Kidney tubule cell (primary cell): ENCODE measurements around the gene CYSLTR2.

Experiments used
- DNase-seq: peaks from one replicate; pipeline ENCODE4 v3.0.0-alpha.2; 2018; ENCODE audit warnings: low spot score

The CYSLTR2 gene

DNA sequence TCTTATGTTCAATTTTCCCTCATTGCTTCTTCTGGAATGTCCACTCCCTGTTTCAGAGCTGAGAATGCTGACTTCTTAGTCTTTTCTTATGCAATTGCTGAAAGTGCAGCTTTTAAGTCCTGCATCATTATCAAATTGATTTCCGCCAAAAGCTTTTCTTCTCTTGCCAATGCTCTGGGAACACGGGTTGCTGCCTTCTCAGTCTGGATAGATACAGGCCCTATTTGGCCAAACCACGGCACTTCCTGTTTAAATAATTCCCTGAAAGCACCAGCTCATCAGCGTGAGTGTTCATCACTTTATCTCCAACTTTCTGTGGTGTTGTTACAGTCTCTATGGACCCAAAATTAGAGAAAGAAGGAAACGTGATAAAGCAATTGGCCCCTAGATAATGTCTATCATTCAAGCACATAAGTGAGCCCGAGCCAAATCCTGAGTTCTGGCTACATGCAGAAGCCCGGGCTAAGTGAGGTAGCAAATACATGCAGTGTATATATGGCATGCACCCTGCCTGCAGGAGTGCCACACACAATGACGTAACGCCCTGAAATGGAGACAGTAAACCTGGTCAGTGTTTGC, 85.7 kb downstream of the CYSLTR2 start:
- DNase-seq = no peak

DNA sequence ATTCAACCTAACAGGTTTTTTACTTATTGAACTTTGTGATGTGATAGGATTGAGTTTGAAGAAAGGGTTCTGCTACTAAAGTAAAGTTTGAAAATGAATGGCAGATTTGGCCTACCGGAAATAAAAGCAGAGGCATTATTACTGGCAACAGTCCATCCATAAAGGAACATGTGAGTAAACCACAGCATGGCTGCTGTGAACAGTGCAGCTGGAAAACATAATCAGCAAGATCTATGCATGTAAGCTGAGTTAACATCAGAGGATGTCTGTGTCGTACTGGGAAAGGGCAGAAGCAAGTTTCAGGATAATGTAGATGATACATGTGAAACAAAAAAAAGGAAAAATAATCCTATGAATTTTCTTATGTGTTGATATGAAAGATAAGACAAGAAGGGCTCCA, 87.6 kb downstream of the CYSLTR2 start:
- DNase-seq = no peak

DNA sequence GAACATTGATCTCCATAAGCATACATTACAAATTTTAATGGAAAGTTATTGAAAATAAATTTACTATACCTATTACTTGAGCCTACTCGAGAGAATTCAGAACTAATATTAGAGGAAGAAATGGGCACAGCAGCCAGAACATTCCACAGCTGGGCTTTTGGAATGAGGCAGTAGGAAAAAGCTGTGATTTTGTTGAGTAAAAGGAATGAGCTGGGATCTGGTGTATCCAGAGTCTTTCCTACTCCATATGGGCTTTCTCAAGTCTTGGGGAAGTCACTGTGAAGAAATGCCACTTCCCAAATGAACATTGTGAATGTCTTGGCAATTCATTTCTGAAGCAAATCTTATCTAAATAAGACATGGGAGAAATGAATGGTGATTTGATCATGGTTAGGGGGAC, 93.1 kb downstream of the CYSLTR2 start:
- no peak for DNase-seq

DNA sequence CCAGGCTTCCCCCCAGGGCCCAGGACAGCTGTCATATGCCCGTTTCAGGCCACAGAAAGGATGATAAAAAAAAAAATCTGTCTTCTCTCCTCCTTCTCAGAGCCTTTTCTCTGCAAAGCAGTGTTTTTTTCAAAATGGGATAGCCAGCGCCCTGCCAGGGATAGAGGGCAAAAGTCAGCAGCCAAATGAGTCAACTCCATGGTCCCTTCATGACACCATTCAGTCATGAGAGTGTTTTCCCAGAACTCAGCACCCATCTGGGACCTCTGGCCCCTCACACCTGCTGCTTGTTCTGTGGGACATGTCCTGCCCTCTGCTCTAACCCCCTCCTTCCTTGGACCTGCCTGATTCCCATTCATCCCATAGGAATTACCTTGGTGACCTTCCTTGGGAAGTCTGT, 95.0 kb downstream of the CYSLTR2 start:
- no peak for DNase-seq

DNA sequence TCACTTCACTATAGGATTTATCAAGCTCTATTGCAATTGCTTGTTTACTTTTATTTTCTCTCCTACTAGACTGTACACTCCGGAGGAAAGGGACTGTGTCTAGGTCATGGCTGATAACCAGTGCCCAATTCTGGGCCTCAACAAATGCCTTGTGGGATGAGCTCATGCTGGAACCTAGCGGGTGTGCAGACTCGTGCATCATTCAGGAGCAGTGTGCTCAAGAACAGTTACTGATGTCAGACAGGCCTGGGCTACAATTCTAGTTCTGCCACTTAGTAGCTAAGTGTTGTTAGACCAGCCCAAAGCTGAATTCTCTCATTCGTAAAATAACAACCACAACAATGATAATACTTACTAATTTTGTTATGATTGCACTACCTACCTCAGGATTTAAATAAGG, 95.4 kb downstream of the CYSLTR2 start:
- peak; percentile 61 for DNase-seq

DNA sequence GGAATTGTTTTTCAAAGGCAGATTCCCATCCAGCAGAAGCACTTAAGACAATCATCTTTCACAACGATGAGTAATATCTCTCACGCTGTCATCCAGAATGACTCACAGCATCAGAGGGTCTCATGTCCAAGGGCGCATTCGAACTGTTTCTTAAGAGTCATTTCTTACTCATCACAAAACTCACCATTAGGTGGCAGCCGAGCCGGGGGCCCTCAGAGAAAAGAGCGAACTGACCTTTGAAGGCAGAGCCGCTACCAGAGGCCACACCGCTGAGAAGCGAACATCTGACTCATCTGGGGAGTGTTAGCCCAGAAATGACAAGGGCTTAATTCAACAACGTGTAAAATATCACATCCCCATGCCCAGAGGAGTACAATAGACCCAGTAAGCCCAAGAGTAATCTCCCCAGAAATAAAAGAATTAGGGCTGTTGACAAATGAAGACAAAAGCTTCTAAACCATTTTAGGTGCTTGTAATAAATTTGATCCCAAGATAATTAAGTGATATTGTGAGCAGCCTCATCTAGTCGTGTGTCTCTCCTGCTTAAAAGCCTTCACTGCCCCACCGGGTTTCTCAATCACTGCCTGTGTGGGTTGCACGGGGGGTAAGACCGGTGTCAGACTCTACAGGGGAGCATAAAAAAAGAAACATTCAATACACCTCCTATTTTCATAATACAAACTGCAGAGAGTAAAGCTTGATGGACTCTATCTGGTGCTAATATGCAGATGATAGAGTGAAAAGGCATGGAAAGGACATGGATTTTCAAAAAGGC, 96.2 kb downstream of the CYSLTR2 start:
- DNase-seq = peak; percentile 99

DNA sequence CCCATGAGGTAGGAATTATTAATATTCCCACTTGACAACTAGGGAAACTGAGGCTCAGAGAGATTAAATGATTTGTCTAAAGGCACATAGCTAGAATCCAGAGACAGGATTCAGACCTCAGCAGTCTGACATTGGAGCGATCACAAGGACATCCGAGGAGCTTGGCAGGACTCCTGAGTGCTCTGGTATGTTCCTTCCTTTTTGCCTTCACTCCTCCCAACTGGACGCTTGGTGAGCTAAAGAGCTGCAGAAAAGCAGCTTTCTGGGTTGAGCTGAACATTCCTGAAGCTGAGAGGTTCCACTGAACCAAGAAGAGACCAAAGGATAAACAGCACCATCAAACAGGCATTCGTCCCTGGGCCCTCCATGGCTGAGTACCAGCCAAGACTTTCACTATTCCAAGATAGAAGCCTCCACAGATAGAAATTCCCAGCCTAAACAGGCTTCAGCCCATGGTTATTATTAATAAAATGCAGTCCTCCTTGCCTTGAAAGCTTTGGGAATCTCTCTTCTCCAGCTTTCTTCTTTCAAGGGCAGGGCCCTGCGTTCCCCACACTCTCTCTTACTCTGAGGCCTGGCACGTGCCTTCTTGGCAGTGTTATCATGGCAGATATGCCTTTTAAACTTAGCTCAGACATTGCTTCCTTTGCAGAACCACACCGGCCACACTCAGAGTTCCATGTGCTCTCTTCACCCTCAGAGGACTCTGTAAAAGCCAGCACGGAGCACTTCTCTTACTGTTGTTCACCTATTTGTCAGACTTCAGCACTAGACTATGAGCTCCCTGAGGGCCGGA, 97.1 kb downstream of the CYSLTR2 start:
- peak; percentile 34 for DNase-seq

DNA sequence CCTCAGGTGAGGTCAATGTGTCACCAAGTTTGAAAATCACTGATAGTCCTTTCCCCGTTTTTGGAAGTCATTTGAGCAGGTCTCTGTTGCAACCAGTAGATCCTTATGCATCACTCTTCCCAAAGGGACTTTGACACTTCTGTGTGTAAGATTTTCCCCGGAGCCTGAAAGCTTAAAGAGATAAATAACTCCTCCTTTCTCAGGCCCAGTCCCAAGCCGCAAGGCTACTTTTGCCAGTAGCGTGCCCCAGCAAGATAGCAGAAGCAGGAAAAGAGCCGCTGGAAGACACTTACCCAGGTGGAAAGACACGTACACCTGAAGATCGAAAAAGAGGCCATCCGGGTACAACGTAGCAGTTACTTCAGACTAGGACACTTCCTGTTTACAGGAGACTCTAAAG, 106.9 kb downstream of the CYSLTR2 start:
- no peak for DNase-seq
